Keratinocyte (primary cell): Measurements from ENCODE around the gene DDX41. TPM values are rescaled to one million over a fixed set of nuclear protein-coding genes. Genes with fewer than 3 reads are reported as not detected.

Experiments used
- DNase-seq: peaks from one replicate; pipeline ENCODE4 v3.0.0-alpha.2; 2011; ENCODE audit warnings: low read depth, missing footprints, low spot score
- FAIRE-seq: peaks from 2 replicates; lab custom pipeline; 2011; peaks lifted over from hg19 to GRCh38; lab: Jason Lieb, UNC
- H2AFZ ChIP-seq: 2 replicates; pipeline ENCODE4 v1.6.0; 2012; ENCODE audit warnings: low read length, control low read depth, inconsistent platforms; ENCODE audit not compliant: control insufficient read depth
- H3K27ac ChIP-seq: 2 replicates; pipeline ENCODE4 v1.5.1; 2011; ENCODE audit warnings: low read length; ENCODE audit not compliant: control insufficient read depth, insufficient read depth
- H3K27me3 ChIP-seq: 3 replicates; pipeline ENCODE4 v1.6.0; 2011; ENCODE audit warnings: low read length; ENCODE audit not compliant: control insufficient read depth, insufficient read depth; ENCODE audit errors: extremely low read depth
- H3K36me3 ChIP-seq, 2 experiments: 2 replicates in 1 of 2; 3 replicates in 1 of 2; pipeline ENCODE4 v1.5.1; 2011; ENCODE audit warnings: low read length in 2 of 2, mild to moderate bottlenecking in 1 of 2; ENCODE audit not compliant: control insufficient read depth in 2 of 2, insufficient read depth in 2 of 2; ENCODE audit errors: extremely low read depth in 1 of 2
- H3K4me1 ChIP-seq: 3 replicates; pipeline ENCODE4 v1.5.1; 2011; ENCODE audit warnings: low read length; ENCODE audit not compliant: control insufficient read depth, insufficient read depth; ENCODE audit errors: extremely low read depth
- H3K4me2 ChIP-seq: 3 replicates; pipeline ENCODE4 v1.6.0; 2011; ENCODE audit warnings: low read depth, low read length; ENCODE audit not compliant: control insufficient read depth, insufficient read depth; ENCODE audit errors: extremely low read depth
- H3K4me3 ChIP-seq, 3 experiments: fragments of 200-600 bp in 1 of 3; sonication (generic) in 1 of 3; 2 replicates in 2 of 3; 3 replicates in 1 of 3; pipeline ENCODE4 v1.5.1; 2011 to 2016; ENCODE audit warnings: low read length in 3 of 3, mild to moderate bottlenecking in 3 of 3, control low read depth in 2 of 3, inconsistent platforms in 1 of 3, low read depth in 1 of 3, mixed read lengths in 1 of 3, mixed run types in 1 of 3, moderate library complexity in 1 of 3; ENCODE audit not compliant: control insufficient read depth in 2 of 3, insufficient read depth in 2 of 3; ENCODE audit errors: extremely low read depth in 1 of 3
- H3K79me2 ChIP-seq: 2 replicates; pipeline ENCODE4 v1.6.0; 2012; ENCODE audit warnings: low read length; ENCODE audit not compliant: control insufficient read depth, insufficient read depth
- H3K9ac ChIP-seq: 3 replicates; pipeline ENCODE4 v1.6.0; 2011; ENCODE audit warnings: low read length; ENCODE audit not compliant: control insufficient read depth, insufficient read depth; ENCODE audit errors: extremely low read depth
- H3K9me1 ChIP-seq: 3 replicates; pipeline ENCODE4 v1.6.0; 2011; ENCODE audit warnings: low read length; ENCODE audit not compliant: control insufficient read depth, insufficient read depth; ENCODE audit errors: extremely low read depth
- H3K9me3 ChIP-seq: 2 replicates; pipeline ENCODE4 v1.5.1; 2012; ENCODE audit warnings: low read depth, low read length; ENCODE audit not compliant: control insufficient read depth
- H4K20me1 ChIP-seq: 3 replicates; pipeline ENCODE4 v1.6.0; 2011; ENCODE audit warnings: low read length; ENCODE audit not compliant: control insufficient read depth, insufficient read depth; ENCODE audit errors: extremely low read depth
- CTCF ChIP-seq, 3 experiments: IDR thresholded peaks in 1 of 3; conservative IDR thresholded peaks in 1 of 3; optimal IDR thresholded peaks in 1 of 3; 2 replicates in 2 of 3; 3 replicates in 1 of 3; pipeline versions ENCODE3 to v1.5.1; 2011; ENCODE audit warnings: low read length in 3 of 3, mild to moderate bottlenecking in 3 of 3, moderate library complexity in 2 of 3, control low read depth in 1 of 3, inconsistent platforms in 1 of 3; ENCODE audit not compliant: insufficient read depth in 2 of 3; ENCODE audit errors: extremely low read depth in 1 of 3
- EZH2 ChIP-seq: IDR thresholded peaks from one replicate; pipeline ENCODE4 v1.6.1; 2012; ENCODE audit warnings: inconsistent platforms, mild to moderate bottlenecking, low read length, moderate library complexity
- dilution Hi-C: fragments of 300-500 bp; cut with MboI; formaldehyde crosslinking; loops from one replicate; pipeline ENCODE4 v1.7.0; 2020; ENCODE audit warnings: low sequenced_read_pairs; ENCODE audit not compliant: extremely low pct_ligation_motif_present
- polyA plus RNA-seq, 5 experiments: library from polyadenylated mRNA; depleted of rRNA in 3 of 5; stranded (reverse) in 3 of 5; stranded (forward) in 1 of 5; unstranded in 1 of 5; fragments of >200 nt; gene quantifications; 1 replicate in 1 of 5; 2 replicates in 3 of 5; 3 replicates in 1 of 5; pipeline versions ENCODE4 v1.2.1 to v1.2.3, GENCODE V29; 2011 to 2012; ENCODE audit warnings: missing spikeins in 2 of 5, low read depth in 1 of 5, low replicate concordance in 1 of 5

Gene DDX41
- polyA plus RNA-seq, 1 donor (not counting 4 experiments of a cell fraction or from before 2014, with no cell fraction given): 71.3 TPM

DNA sequence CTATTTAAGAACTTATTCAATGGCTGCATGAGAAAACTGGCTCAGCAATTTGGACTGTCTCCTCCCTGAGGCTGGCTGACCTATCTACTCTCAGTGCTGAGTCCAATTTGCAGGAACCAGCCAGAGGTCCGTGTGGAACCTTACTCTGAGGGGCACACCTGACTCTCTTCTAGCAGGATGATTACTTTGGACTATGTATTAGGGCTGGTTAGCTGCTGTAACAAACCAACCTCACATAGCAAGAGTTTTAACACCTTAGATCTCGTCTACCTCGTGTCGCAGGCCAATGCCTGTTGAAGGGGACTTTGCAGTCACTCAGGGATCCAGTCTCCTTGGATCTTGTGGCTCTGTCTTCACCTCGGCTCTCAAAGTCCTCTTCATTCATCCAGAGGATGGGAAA is 41.0 kb upstream of the DDX41 start:
- H3K9me3 ChIP-seq: no peaks in the 10 kb centered on the region
- H3K36me3 ChIP-seq: peaks cover 0 to 1% of the 10 kb centered on the region in 2 experiments
- peaks cover 3% of the 10 kb centered on the region for H3K9me1 ChIP-seq
- H3K79me2 ChIP-seq: peaks cover 14% of the 10 kb centered on the region
- no peaks in the 10 kb centered on the region for H4K20me1 ChIP-seq
- H3K4me2 ChIP-seq: no peak overlapping the region
- dilution Hi-C loops: no loop called here
- no peaks in the 10 kb centered on the region for H3K27me3 ChIP-seq
- TF ChIP-seq EZH2: no peak
- H3K9ac ChIP-seq: no peak overlapping the region
- FAIRE-seq (no peak), DNase-seq (no peak)
- no peak overlapping the region for H3K4me3 ChIP-seq
- no peak overlapping the region for H3K27ac ChIP-seq
- H2AFZ ChIP-seq: no peak overlapping the region
- H3K4me1 ChIP-seq: peaks cover 24% of the 10 kb centered on the region

DNA sequence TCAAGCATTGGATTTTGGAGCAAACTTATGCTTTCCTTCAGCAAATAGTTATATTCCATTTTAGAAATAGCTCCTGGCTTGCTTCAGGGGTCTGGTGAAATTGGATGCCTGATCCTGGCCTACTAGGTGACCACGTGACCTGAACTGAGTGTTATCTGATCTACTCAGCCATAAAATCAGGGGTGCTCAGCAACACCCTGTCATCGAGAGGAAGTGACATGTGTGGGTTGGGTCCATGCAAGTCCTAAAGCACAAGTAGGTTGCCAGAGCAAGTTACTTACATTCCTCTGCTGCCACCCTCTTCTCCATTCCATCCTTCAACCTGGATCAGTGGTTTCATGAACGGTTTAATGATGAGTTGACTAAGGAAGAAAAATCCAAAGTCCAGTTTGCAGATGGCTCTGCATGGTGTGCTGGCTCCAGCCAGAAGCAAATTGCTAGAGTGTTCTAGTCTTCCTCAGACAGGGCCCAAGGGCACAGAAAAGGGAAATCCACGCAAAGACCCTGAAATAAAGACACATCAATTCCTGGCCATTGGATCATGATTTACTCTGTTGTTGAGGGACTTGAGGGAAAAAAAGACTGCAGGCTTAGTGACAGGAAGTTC is 40.4 kb upstream of the DDX41 start:
- TF ChIP-seq CTCF (optimal IDR thresholded peaks at IDR 0.05 in 1 of 3, IDR thresholded peaks at IDR 0.05 in 1 of 3, conservative IDR thresholded peaks at IDR 0.05 in 1 of 3; ENCODE audit: extremely low read depth in 1 of 3, insufficient read depth in 2 of 3, low read length in 3 of 3) (no peak), EZH2 (no peak)
- no peak overlapping the region for H3K9ac ChIP-seq
- no peaks in the 10 kb centered on the region for H3K9me3 ChIP-seq
- DNase-seq: no peak
- peak overlapping the region; percentile 18 for H3K4me2 ChIP-seq
- H4K20me1 ChIP-seq: no peaks in the 10 kb centered on the region
- peaks cover 3% of the 10 kb centered on the region for H3K9me1 ChIP-seq
- peak overlapping the region; percentile 17 for H2AFZ ChIP-seq
- H3K79me2 ChIP-seq: peaks cover 21% of the 10 kb centered on the region
- no peak overlapping the region for H3K4me3 ChIP-seq
- peaks cover 27% of the 10 kb centered on the region for H3K4me1 ChIP-seq
- dilution Hi-C loops: no loop called here
- FAIRE-seq: peak; percentile 29
- H3K27ac ChIP-seq: no peak overlapping the region
- peaks cover 2 to 8% of the 10 kb centered on the region in 2 experiments for H3K36me3 ChIP-seq
- no peaks in the 10 kb centered on the region for H3K27me3 ChIP-seq

- Histone ChIP-seq H3K27me3 (no peaks in the 10 kb centered on the region), H3K4me3 (no peak overlapping the region), H3K79me2 (peaks cover 35% of the 10 kb centered on the region), H3K36me3 (peaks cover 6 to 9% of the 10 kb centered on the region in 2 experiments), H3K9me3 (no peaks in the 10 kb centered on the region), H3K4me2 (no peak overlapping the region), H3K4me1 (peaks cover 27% of the 10 kb centered on the region), H4K20me1 (no peaks in the 10 kb centered on the region), H3K27ac (no peak overlapping the region), H2AFZ (no peak overlapping the region), H3K9me1 (peaks cover 3% of the 10 kb centered on the region), H3K9ac (no peak overlapping the region)
- FAIRE-seq (no peak), DNase-seq (no peak)
- dilution Hi-C loops: no loop called here
- no peak for TF ChIP-seq CTCF (optimal IDR thresholded peaks at IDR 0.05 in 1 of 3, IDR thresholded peaks at IDR 0.05 in 1 of 3, conservative IDR thresholded peaks at IDR 0.05 in 1 of 3; ENCODE audit: extremely low read depth in 1 of 3, insufficient read depth in 2 of 3, low read length in 3 of 3)
- TF ChIP-seq EZH2: no peak
Observed at GRCh38 chr5:177555665-177556064, 38.9 kb upstream of the DDX41 start.
